ENCODE data around the gene MAPKAP1. TPM values are rescaled to one million over a fixed set of nuclear protein-coding genes. Genes with fewer than 3 reads are reported as not detected.
A peak's percentile ranks its signal among the peaks of the same experiment; 100 is the strongest.

MAPKAP1 gene
- total RNA-seq, 6 donors from 2014 or later = 60.8 to 84.0 (median 71.5) TPM

- Histone ChIP-seq H3K4me1 (peaks cover 6 to 33% (median 16%) of the 10 kb centered on the region in 4 donors), H3K4me3 (no peak overlapping the region), H3K27ac (peak overlapping the region in 1 of 4 donors; percentile 26), H3K9me3 (no peaks in the 10 kb centered on the region), H3K27me3 (no peaks in the 10 kb centered on the region), H3K36me3 (peaks cover 0 to 14% (median 1%) of the 10 kb centered on the region in 4 donors)
- WGBS, 2 donors = 62 to 76% methylated on average over 8 of the region's 8 CpGs
- ATAC-seq (ENCODE audit: low FRiP score in 2 of 2) (no peak), DNase-seq (peak in 1 of 2 donors; percentile 57)
- TF ChIP-seq EP300 (IDR thresholded peaks at IDR 0.05) (peak in 1 of 4 donors; percentile 74), CTCF (IDR thresholded peaks at IDR 0.05) (no peak), POLR2A (IDR thresholded peaks at IDR 0.05) (peak in 1 of 4 donors; percentile 18), POLR2AphosphoS5 (IDR thresholded peaks at IDR 0.05) (peak in 1 of 2 donors; percentile 11)
These were observed 238.4 kb downstream of the MAPKAP1 start for GRCh38 chr9:125468646-125469045.

- Histone ChIP-seq H3K36me3 (peaks cover 0 to 11% (median 1%) of the 10 kb centered on the region in 4 donors), H3K27me3 (no peaks in the 10 kb centered on the region), H3K4me3 (no peak overlapping the region), H3K27ac (peak overlapping the region in 1 of 4 donors; percentile 26), H3K4me1 (peaks cover 0 to 28% (median 7%) of the 10 kb centered on the region in 4 donors), H3K9me3 (no peaks in the 10 kb centered on the region)
- WGBS, 2 donors = 77 to 78% methylated on average over 7 of the region's 7 CpGs
- TF ChIP-seq POLR2AphosphoS5 (IDR thresholded peaks at IDR 0.05) (no peak), POLR2A (IDR thresholded peaks at IDR 0.05) (no peak), EP300 (IDR thresholded peaks at IDR 0.05) (no peak), CTCF (IDR thresholded peaks at IDR 0.05) (no peak)
- DNase-seq (no peak), ATAC-seq (ENCODE audit: low FRiP score in 2 of 2) (no peak)
These were observed 239.8 kb downstream of the MAPKAP1 start for GRCh38 chr9:125467116-125467740.

- Histone ChIP-seq H3K4me3 (no peak overlapping the region), H3K36me3 (peaks cover 0 to 11% (median 4%) of the 10 kb centered on the region in 4 donors), H3K4me1 (peaks cover under 1 to 34% (median 9%) of the 10 kb centered on the region in 4 donors), H3K9me3 (no peaks in the 10 kb centered on the region), H3K27ac (no peak overlapping the region), H3K27me3 (no peaks in the 10 kb centered on the region)
- WGBS, 2 donors = 95 to 98% methylated on average over 5 of the region's 5 CpGs
- no peak for ATAC-seq (ENCODE audit: low FRiP score in 2 of 2)
- DNase-seq = no peak
- TF ChIP-seq EP300 (IDR thresholded peaks at IDR 0.05) = no peak
- no peak for TF ChIP-seq CTCF (IDR thresholded peaks at IDR 0.05)
- TF ChIP-seq POLR2AphosphoS5 (IDR thresholded peaks at IDR 0.05) = no peak
- TF ChIP-seq POLR2A (IDR thresholded peaks at IDR 0.05) = no peak
These were observed 240.6 kb downstream of the MAPKAP1 start for GRCh38 chr9:125466411-125466810.

GRCh38 chr9:125464591-125465385, 242.2 kb downstream of the MAPKAP1 start:
- Histone ChIP-seq H3K4me3 (no peak overlapping the region), H3K27me3 (no peaks in the 10 kb centered on the region), H3K36me3 (peaks cover 0 to 9% (median 2%) of the 10 kb centered on the region in 4 donors), H3K9me3 (no peaks in the 10 kb centered on the region), H3K27ac (no peak overlapping the region), H3K4me1 (peaks cover 3 to 42% (median 10%) of the 10 kb centered on the region in 4 donors)
- ATAC-seq (ENCODE audit: low FRiP score in 2 of 2) = no peak
- TF ChIP-seq POLR2A (IDR thresholded peaks at IDR 0.05) = no peak
- TF ChIP-seq EP300 (IDR thresholded peaks at IDR 0.05) = no peak
- TF ChIP-seq CTCF (IDR thresholded peaks at IDR 0.05) = no peak
- TF ChIP-seq POLR2AphosphoS5 (IDR thresholded peaks at IDR 0.05) = no peak
- no peak for DNase-seq
- WGBS, 2 donors = 81 to 84% methylated on average over 12 of the region's 12 CpGs
